Caco-2 (cell line): ENCODE data around the gene ODF2L. TPM values are rescaled to one million over a fixed set of nuclear protein-coding genes. Genes with fewer than 3 reads are reported as not detected.

ENCODE experiments used
- BruUV-seq: library from RNA; stranded (reverse); fragments of 400-500 nt; replicated peaks from 2 replicates; lab custom pipeline; 2021; lab: Mats Ljungman, UMichigan
- CTCF ChIA-PET: fragments of 300-600 bp; sonication (Branson Sonifier 250); formaldehyde crosslinking; loops from one replicate; lab custom pipeline; 2022; ENCODE audit warnings: antibody characterized with exemption; lab: Charles Lee
- POLR2A ChIA-PET: fragments of 300-600 bp; sonication (Branson Sonifier 250); formaldehyde crosslinking; loops from one replicate; lab custom pipeline; 2022; ENCODE audit warnings: antibody characterized with exemption; lab: Charles Lee
- DNase-seq, 2 experiments: peaks; one replicate each; pipeline versions ENCODE4 v3.0.0 to v3.0.0-alpha.2; 2020 to 2022
- H3K27me3 ChIP-seq: replicated peaks from 2 replicates; pipeline ENCODE4 v1.6.0; 2011; ENCODE audit warnings: low read length; ENCODE audit not compliant: control insufficient read depth, insufficient read depth
- H3K36me3 ChIP-seq: 2 replicates; pipeline ENCODE4 v1.5.1; 2011; ENCODE audit warnings: low read length; ENCODE audit not compliant: control insufficient read depth, insufficient read depth
- H3K4me1 ChIP-seq: fragments of 250-450 bp; sonication (Bioruptor Pico); 2 replicates; pipeline ENCODE4 v1.5.1; 2020; ENCODE audit warnings: mild to moderate bottlenecking
- H3K4me3 ChIP-seq: 2 replicates; pipeline ENCODE4 v1.5.1; 2011; ENCODE audit warnings: low read depth, mild to moderate bottlenecking, control low read depth, low read length
- H3K9me3 ChIP-seq: fragments of 250-450 bp; sonication (Bioruptor Pico); 2 replicates; pipeline ENCODE4 v1.5.1; 2020; ENCODE audit warnings: mild to moderate bottlenecking, moderate library complexity
- H3K27ac Mint-ChIP-seq: one replicate; pipeline ENCODE4 v1.8.0; 2022; ENCODE audit warnings: mixed read lengths; ENCODE audit not compliant: unreplicated experiment
- H3K27me3 Mint-ChIP-seq: one replicate; pipeline ENCODE4 v1.8.0; 2022; ENCODE audit warnings: mixed read lengths; ENCODE audit not compliant: insufficient read depth, unreplicated experiment
- H3K36me3 Mint-ChIP-seq: one replicate; pipeline ENCODE4 v1.8.0; 2022; ENCODE audit warnings: mild to moderate bottlenecking, mixed read lengths; ENCODE audit not compliant: insufficient read depth, unreplicated experiment
- H3K4me1 Mint-ChIP-seq: one replicate; pipeline ENCODE4 v1.8.0; 2022; ENCODE audit warnings: low read depth, mixed read lengths; ENCODE audit not compliant: unreplicated experiment
- H3K4me3 Mint-ChIP-seq: one replicate; pipeline ENCODE4 v1.8.0; 2022; ENCODE audit warnings: mild to moderate bottlenecking, moderate library complexity, mixed read lengths; ENCODE audit not compliant: unreplicated experiment
- H3K9me3 Mint-ChIP-seq: one replicate; pipeline ENCODE4 v1.8.0; 2022; ENCODE audit warnings: mixed read lengths; ENCODE audit not compliant: unreplicated experiment
- CTCF ChIP-seq, 2 experiments: fragments of 200-600 bp in 1 of 2; IDR thresholded peaks; 1 replicate in 1 of 2; 2 replicates in 1 of 2; pipeline versions ENCODE4 v1.5.1 to v1.8.0; 2011 to 2022; ENCODE audit warnings: antibody characterized with exemption in 1 of 2, control low read depth in 1 of 2, inconsistent platforms in 1 of 2, low read depth in 1 of 2, low read length in 1 of 2, mild to moderate bottlenecking in 1 of 2, moderate library complexity in 1 of 2; ENCODE audit not compliant: insufficient read depth in 1 of 2, severe bottlenecking in 1 of 2, unreplicated experiment in 1 of 2
- intact Hi-C: fragments of 100-400 bp; cut with micrococcal nuclease; formaldehyde crosslinking; loops from one replicate; pipeline ENCODE4 v1.10.0; 2022; ENCODE audit not compliant: unreplicated experiment
- total RNA-seq: library from RNA; stranded (reverse); gene quantifications from 2 replicates; pipeline ENCODE4 v1.2.3, GENCODE V29; 2022

ODF2L gene
- total RNA-seq, 1 experiment from 2014 or later, result 9.7 TPM

DNA sequence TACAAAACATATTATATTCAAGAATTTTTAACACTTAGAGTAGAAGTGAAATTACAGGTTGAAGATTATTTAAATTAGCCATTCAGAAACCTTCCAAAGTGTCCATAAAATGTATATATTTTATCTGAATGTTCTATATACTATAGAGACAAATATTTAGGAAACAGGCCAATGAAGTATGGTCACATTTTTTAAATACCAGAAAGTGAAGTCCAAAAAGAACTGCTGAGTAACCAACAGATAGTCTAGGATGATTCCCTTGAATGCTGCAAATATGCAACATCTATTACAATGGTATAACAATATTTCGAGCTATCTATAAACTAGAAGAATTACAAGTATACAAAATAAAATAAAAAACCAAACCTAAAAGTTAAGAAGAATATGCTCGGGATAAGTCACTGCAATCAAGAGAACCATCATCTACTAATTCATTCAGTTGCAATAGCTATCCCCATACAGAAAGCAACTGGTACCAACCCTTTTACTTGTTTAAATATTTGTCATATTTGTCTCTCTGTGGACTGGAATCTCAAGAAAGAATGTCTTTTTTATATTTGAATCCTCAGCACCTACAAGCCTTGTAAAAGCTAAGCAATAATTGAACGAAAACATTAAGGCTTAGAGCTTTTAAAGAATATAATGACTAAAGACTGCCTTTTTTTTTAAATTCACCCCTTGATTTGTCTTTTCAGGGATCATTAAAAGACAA is 8.1 kb downstream of the ODF2L start:
- no TSS peak for BruUV-seq
- no peak overlapping the region for H3K4me3 ChIP-seq
- H3K36me3 ChIP-seq, result no peaks in the 10 kb centered on the region
- H3K9me3 Mint-ChIP-seq, result no peaks in the 10 kb centered on the region
- POLR2A ChIA-PET, result no interaction called here
- H3K36me3 Mint-ChIP-seq, result no peaks in the 10 kb centered on the region
- H3K27me3 Mint-ChIP-seq, result no peaks in the 10 kb centered on the region
- H3K4me1 ChIP-seq, result peaks cover 10% of the 10 kb centered on the region; the same call in 1 of the 2 replicates
- intact Hi-C loops, result loop anchor here (10.0 kb wide), 2 partner anchors 297 to 527 kb away; partner anchors contain the start of genes HS2ST1 and SELENOF
- DNase-seq, result no peak
- no peaks in the 10 kb centered on the region for H3K27me3 ChIP-seq
- no peaks in the 10 kb centered on the region for H3K9me3 ChIP-seq
- no peaks in the 10 kb centered on the region for H3K4me1 Mint-ChIP-seq
- TF ChIP-seq CTCF (IDR thresholded peaks at IDR 0.05; ENCODE audit: insufficient read depth in 1 of 2, low read depth in 1 of 2, low read length in 1 of 2, severe bottlenecking in 1 of 2, unreplicated experiment in 1 of 2), result no peak
- CTCF ChIA-PET, result no interaction called here
- H3K27ac Mint-ChIP-seq, result no peak overlapping the region
- H3K4me3 Mint-ChIP-seq, result no peak overlapping the region

- H3K4me3 Mint-ChIP-seq, result no peak overlapping the region
- peaks cover 6% of the 10 kb centered on the region for H3K9me3 Mint-ChIP-seq
- no TSS peak for BruUV-seq
- H3K36me3 Mint-ChIP-seq, result peaks cover 5% of the 10 kb centered on the region
- POLR2A ChIA-PET, result no interaction called here
- intact Hi-C loops, result loop anchor here (5.0 to 10.0 kb wide), 4 partner anchors 269 to 532 kb away; partner anchors contain the start of genes HS2ST1 and SELENOF
- Histone ChIP-seq H3K4me3 (no peak overlapping the region), H3K4me1 (no peaks in the 10 kb centered on the region), H3K9me3 (no peaks in the 10 kb centered on the region), H3K36me3 (no peaks in the 10 kb centered on the region), H3K27me3 (no peaks in the 10 kb centered on the region)
- TF ChIP-seq CTCF (IDR thresholded peaks at IDR 0.05; ENCODE audit: insufficient read depth in 1 of 2, low read depth in 1 of 2, low read length in 1 of 2, severe bottlenecking in 1 of 2, unreplicated experiment in 1 of 2), result no peak
- no peaks in the 10 kb centered on the region for H3K4me1 Mint-ChIP-seq
- CTCF ChIA-PET, result no interaction called here
- H3K27ac Mint-ChIP-seq, result no peak overlapping the region
- no peak for DNase-seq
- H3K27me3 Mint-ChIP-seq, result no peaks in the 10 kb centered on the region
These were observed 13.2 kb downstream of the ODF2L start for GRCh38 chr1:86382878-86383277.

DNA sequence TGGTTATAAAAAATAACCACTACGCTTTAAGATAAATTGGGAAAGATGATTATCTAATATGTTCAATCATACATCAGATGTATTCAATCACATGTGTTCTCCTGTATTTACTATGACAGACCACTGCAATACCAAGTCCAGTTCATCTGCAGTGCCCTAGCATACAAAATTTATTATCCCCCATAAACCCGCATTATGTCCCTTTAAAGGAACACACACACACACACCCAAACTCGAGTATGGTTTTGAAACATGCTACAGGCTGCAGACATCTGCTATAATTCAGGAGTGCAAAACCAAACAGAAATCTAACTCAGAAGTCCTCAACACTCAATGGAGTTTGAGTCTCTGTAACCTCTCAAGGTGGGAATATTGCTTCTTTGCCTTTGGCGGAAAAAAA is 14.9 kb downstream of the ODF2L start:
- intact Hi-C loops, result loop anchor here (5.0 to 10.0 kb wide), 4 partner anchors 271 to 534 kb away; partner anchors contain the start of genes HS2ST1 and SELENOF
- Histone ChIP-seq H3K9me3 (no peaks in the 10 kb centered on the region), H3K4me1 (no peaks in the 10 kb centered on the region), H3K27me3 (no peaks in the 10 kb centered on the region), H3K4me3 (no peak overlapping the region), H3K36me3 (no peaks in the 10 kb centered on the region)
- DNase-seq, result no peak
- BruUV-seq, result no TSS peak
- H3K4me3 Mint-ChIP-seq, result no peak overlapping the region
- POLR2A ChIA-PET, result no interaction called here
- no peak overlapping the region for H3K27ac Mint-ChIP-seq
- H3K4me1 Mint-ChIP-seq, result no peaks in the 10 kb centered on the region
- H3K9me3 Mint-ChIP-seq, result peaks cover 15% of the 10 kb centered on the region
- CTCF ChIA-PET, result no interaction called here
- H3K36me3 Mint-ChIP-seq, result peaks cover 6% of the 10 kb centered on the region
- TF ChIP-seq CTCF (IDR thresholded peaks at IDR 0.05; ENCODE audit: insufficient read depth in 1 of 2, low read depth in 1 of 2, low read length in 1 of 2, severe bottlenecking in 1 of 2, unreplicated experiment in 1 of 2), result no peak
- H3K27me3 Mint-ChIP-seq, result no peaks in the 10 kb centered on the region
